Measurements from ENCODE around the gene USP20. TPM values are rescaled to one million over a fixed set of nuclear protein-coding genes. Genes with fewer than 3 reads are reported as not detected.
A peak's percentile ranks its signal among the peaks of the same experiment; 100 is the strongest.

The USP20 gene
- total and polyA plus RNA-seq, 2 donors (not counting 3 experiments of a cell fraction or from before 2014, with no cell fraction given), result 13.4 to 25.9 TPM

DNA sequence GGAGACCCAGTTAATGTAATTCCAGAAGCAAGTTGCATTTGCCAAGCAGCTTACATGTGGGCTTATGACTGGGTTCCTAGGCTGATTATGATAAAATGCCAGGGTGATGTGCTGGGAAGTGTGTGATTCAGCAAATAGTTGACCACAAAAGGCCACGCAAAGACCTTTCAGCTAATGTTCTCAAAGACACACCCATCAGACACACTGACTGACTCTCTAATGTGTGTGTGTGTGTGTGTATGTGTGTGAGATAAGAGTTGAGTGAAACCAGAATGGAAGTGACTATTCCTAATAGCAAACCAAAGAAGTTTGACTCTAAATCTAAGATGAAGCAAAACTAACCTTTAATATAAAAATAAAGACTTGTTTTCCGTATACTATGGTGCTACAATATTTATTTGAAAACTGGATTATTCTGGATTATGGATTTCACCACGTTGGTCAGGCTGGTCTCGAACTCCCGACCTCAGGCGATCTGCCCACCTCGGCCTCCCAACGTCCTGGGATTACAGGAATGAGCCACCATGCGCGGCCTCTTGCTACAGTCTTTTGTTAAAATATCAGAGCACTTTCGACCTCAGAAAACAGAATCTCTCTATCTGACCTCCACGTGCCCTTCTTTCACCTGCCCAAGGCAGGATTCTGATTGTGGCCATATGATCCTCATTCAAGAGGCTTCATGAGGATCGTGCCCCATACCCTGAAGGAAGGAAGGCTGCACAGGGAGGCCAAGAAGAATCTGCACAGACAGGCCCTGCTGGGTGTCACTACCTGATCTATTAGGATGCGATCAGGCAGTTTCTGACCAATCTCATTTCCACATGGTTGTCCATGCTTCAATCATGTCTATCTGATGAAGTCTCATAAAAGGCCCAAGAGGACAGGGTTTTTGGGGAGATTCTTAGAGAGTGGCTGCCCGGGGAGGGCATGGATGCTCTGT is 75.6 kb downstream of the USP20 start:
- BruUV-seq (replicated peaks), result no TSS peak
- Histone ChIP-seq H3K4me1 (ENCODE audit: control insufficient read depth, extremely low read depth, insufficient read depth, low read length) (no peaks in the 10 kb centered on the region), H3K27ac (ENCODE audit: insufficient read depth, low read depth, low read length) (no peak overlapping the region), H3K9me1 (replicated peaks; ENCODE audit: control insufficient read depth, extremely low read depth, insufficient read depth, low read length) (no peaks in the 10 kb centered on the region), H3K9ac (replicated peaks; ENCODE audit: extremely low read depth, insufficient read depth, low read length) (no peak overlapping the region), H3K36me3 (ENCODE audit: control insufficient read depth in 2 of 2, extremely low read depth in 1 of 2, insufficient read depth in 2 of 2, low read length in 2 of 2) (peaks cover 0 to 7% of the 10 kb centered on the region in 2 experiments), H3K9me3 (replicated peaks; ENCODE audit: control insufficient read depth, insufficient read depth, low read length) (no peaks in the 10 kb centered on the region), H3K4me2 (ENCODE audit: insufficient read depth, low read length) (no peak overlapping the region), H2AFZ (ENCODE audit: low read depth, low read length) (no peak overlapping the region), H3K79me2 (ENCODE audit: control insufficient read depth, insufficient read depth, low read length) (no peaks in the 10 kb centered on the region), H3K27me3 (ENCODE audit: control insufficient read depth in 2 of 2, insufficient read depth in 2 of 2, low read length in 2 of 2) (no peaks in the 10 kb centered on the region), H4K20me1 (replicated peaks; ENCODE audit: control insufficient read depth, extremely low read depth, insufficient read depth, low read length) (no peaks in the 10 kb centered on the region), H3K4me3 (replicated peaks in 1 of 3; ENCODE audit: insufficient read depth in 1 of 3, low read depth in 1 of 3, low read length in 3 of 3) (no peak overlapping the region)
- TF ChIP-seq FOS (IDR thresholded peaks at IDR 0.05; ENCODE audit: borderline replicate concordance, insufficient read depth, low read length), result peak; percentile 92
- no peak for TF ChIP-seq EZH2 (IDR thresholded peaks at IDR 0.05; ENCODE audit: borderline replicate concordance, low read depth, low read length, severe bottlenecking)
- TF ChIP-seq JUN (IDR thresholded peaks at IDR 0.05; ENCODE audit: borderline replicate concordance, insufficient read depth, insufficient read length, low read depth), result peak; percentile 62
- TF ChIP-seq POLR2AphosphoS5 (IDR thresholded peaks at IDR 0.05; ENCODE audit: insufficient read depth, low read depth, low read length), result peak; percentile 60
- TF ChIP-seq MYC (IDR thresholded peaks at IDR 0.05; ENCODE audit: low read depth, low read length), result peak; percentile 36
- peak; percentile 91 for TF ChIP-seq GATA2 (IDR thresholded peaks at IDR 0.05; ENCODE audit: insufficient read depth, insufficient read length, low read depth, low read length)
- POLR2A ChIA-PET, result interaction anchor here (1.1 kb wide), 1 partner anchor 13 kb away, joined by 3 read pairs; no protein-coding TSS in a partner anchor
- dilution Hi-C loops (cut with MboI; ENCODE audit: extremely low pct_ligation_motif_present, low sequenced_read_pairs) (no loop called here), intact Hi-C loops (cut with micrococcal nuclease) (no loop called here)
- FAIRE-seq (peak; percentile 94), DNase-seq (ENCODE audit: low read depth, low spot score) (peak; percentile 91)
- CTCF ChIA-PET, result interaction anchor here (0.7 to 1.5 kb wide), 7 partner anchors 13 to 149 kb away, joined by 3 to 5 read pairs (median 3); no protein-coding TSS in a partner anchor
